GM12801 (cell line): ENCODE data around the gene RAB9B.

ENCODE experiments used
- TF ChIP-seq, protein P1 (sequence below): IDR thresholded peaks from one replicate; pipeline ENCODE4 v1.5.1; 2011; ENCODE audit warnings: control low read depth; ENCODE audit not compliant: insufficient read length; ENCODE audit errors: extremely low read depth

RAB9B gene, protein sequence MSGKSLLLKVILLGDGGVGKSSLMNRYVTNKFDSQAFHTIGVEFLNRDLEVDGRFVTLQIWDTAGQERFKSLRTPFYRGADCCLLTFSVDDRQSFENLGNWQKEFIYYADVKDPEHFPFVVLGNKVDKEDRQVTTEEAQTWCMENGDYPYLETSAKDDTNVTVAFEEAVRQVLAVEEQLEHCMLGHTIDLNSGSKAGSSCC

GRCh38 chrX:103831803-103832544 is at the start of gene RAB9B:
TSS of gene RAB9B (minus strand) at chrX:103832257. CDS start at chrX:103825784, 6,473 bp downstream.
- TF ChIP-seq, protein P1, sequence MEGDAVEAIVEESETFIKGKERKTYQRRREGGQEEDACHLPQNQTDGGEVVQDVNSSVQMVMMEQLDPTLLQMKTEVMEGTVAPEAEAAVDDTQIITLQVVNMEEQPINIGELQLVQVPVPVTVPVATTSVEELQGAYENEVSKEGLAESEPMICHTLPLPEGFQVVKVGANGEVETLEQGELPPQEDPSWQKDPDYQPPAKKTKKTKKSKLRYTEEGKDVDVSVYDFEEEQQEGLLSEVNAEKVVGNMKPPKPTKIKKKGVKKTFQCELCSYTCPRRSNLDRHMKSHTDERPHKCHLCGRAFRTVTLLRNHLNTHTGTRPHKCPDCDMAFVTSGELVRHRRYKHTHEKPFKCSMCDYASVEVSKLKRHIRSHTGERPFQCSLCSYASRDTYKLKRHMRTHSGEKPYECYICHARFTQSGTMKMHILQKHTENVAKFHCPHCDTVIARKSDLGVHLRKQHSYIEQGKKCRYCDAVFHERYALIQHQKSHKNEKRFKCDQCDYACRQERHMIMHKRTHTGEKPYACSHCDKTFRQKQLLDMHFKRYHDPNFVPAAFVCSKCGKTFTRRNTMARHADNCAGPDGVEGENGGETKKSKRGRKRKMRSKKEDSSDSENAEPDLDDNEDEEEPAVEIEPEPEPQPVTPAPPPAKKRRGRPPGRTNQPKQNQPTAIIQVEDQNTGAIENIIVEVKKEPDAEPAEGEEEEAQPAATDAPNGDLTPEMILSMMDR, result no peak

- TF ChIP-seq, protein P1, result no peak
Observed at GRCh38 chrX:103879339-103879738, 47.3 kb upstream of the RAB9B start.

- TF ChIP-seq, protein P1, result no peak
Observed at GRCh38 chrX:103878466-103879122, 46.5 kb upstream of the RAB9B start.

DNA sequence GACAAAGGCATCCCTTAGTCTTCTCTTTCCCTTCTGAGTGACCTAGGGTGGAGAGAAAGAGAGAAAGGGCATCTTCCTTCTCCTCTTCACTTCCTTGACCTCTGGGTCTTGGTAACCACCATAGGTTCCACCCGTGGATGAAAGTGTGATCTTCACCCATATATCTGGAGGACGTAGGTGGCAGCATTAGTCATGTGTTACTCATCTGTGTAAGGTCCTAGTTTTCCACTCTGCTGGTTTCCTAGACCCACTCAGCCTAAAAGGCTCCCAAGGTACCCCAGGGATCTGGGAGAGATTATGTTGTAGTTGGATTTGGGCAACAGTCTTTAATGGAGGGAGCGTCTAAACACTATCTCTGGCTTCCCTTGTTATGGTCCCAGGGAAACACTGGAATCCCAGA is 45.5 kb upstream of the RAB9B start:
- TF ChIP-seq, protein P1, result no peak

- TF ChIP-seq, protein P1, result no peak
Observed at GRCh38 chrX:103864886-103865534, 33.0 kb upstream of the RAB9B start.

DNA sequence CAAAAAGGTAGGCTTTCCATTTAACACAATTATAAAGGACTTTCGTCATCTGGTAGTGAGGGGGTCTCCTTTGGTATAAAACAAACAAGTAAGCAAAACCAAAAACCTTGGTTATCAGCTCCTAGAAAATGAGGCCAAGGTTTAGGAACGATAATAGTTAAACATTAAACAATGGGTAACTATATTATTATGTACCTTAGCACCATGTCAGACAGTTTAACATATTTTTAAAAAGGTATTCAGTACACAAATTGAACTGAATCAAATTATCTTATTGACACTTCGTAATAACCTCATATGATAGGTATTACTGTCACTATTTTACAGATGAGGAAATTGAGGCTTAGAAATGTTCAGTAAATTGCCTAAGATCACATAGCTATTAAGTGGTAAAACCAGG is 32.1 kb upstream of the RAB9B start:
- TF ChIP-seq, protein P1, result no peak

- TF ChIP-seq, protein P1, result no peak
Observed at GRCh38 chrX:103861200-103861599, 29.1 kb upstream of the RAB9B start.
